EH (cell line): Measurements from ENCODE around the gene NCOR2.

Experiments used
- DNase-seq: peaks from one replicate; pipeline ENCODE4 v3.0.0-alpha.2; 2015; ENCODE audit warnings: low read depth

The NCOR2 gene

DNA sequence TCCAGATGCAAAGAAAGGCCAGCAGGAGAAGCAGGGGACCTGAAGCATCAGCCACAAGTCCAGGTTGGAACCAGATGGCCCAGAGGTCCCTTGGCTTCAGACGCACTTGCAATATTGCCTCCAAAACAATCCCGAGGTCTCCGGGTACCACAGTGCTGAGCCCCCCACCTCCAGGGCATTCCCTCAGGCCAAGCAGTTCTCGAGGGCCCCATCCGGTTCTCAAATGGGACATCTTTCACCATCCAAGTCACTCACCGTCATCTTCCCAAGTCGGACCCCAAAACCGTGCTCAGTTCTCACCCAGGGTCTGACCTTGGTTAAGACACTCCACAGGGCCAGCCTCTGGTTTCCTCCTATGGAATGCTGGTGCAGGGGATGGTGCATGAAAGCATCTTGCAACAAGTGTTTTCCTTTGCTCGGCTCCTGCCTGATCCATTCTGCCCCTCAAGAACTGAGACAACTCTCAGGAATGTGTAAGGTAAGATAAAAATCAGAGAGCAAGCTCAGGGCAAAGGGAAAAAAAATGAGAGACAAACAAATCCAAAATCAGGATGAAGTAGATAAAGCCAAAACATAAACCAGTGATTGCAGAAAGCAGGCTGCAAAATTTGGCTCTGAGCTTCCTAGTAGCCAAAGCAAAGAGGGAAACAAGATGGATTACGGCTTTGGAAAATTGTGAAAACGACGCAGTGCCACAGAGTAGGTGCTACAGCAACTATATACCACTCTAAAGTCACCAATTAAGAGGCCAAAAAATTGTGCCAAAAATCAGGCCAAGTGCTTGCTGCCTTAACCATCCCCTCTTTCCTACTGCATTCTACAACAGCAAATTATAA is 8.0 kb downstream of the NCOR2 start:
- DNase-seq, result peak; percentile 62

DNA sequence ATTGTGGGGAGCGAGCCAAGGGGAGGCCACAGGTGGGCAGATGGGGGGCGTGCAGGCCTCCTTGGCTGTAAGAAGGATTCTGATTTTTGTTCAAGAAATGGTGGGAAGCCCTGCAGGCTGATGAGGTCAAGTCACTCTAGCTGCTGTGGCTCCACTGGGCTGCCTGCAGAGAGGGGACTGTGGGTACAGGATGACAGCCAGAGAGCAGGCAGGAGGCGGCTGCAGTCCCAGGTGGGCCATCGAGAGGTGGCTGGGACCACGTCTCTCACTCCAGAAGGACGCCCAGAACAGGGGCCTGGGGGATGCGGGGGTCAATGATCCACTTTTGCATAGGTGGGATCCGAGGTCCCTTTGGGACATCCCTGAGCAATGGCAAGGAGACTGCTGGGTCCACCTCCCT is 9.1 kb downstream of the NCOR2 start:
- DNase-seq, result no peak

GRCh38 chr12:124557518-124558223 is 9.7 kb downstream of the NCOR2 start:
- no peak for DNase-seq

- no peak for DNase-seq
Measured at GRCh38 chr12:124556896-124557501, 10.4 kb downstream of the NCOR2 start.

- no peak for DNase-seq
Measured at GRCh38 chr12:124556074-124556466, 11.3 kb downstream of the NCOR2 start.

GRCh38 chr12:124555168-124556073 is 12.0 kb downstream of the NCOR2 start:
- DNase-seq, result no peak

DNA sequence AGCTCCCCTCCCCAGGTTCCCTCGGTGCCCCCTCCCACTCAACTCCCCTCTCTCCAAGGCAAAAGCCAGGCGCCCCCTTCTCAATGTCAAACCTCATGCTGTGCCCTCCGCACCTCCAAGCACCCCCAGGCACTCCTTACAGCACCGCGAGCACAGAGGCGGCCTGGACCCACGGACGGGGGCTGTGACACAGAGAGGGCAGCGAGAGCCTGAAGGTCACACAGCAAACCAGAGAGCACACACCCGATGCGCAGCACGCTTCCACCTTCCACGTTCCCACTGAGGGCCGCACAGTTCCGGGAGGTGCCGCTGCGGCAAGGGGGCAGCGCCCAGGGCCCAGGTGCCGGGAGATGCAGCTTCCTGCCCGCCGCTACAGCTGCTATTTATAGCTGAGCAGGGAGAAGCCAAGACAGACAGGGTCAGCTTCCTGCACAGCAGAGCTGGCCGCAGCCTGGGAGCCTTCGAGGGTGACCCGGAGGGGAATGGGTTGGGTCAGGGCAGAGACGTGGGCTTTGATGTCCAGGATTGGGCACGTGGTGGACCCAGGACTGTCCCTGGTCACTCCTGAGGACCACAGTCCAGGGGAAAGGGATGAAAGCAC is 12.9 kb downstream of the NCOR2 start:
- DNase-seq, result no peak

- no peak for DNase-seq
Measured at GRCh38 chr12:124553862-124554428, 13.5 kb downstream of the NCOR2 start.

DNA sequence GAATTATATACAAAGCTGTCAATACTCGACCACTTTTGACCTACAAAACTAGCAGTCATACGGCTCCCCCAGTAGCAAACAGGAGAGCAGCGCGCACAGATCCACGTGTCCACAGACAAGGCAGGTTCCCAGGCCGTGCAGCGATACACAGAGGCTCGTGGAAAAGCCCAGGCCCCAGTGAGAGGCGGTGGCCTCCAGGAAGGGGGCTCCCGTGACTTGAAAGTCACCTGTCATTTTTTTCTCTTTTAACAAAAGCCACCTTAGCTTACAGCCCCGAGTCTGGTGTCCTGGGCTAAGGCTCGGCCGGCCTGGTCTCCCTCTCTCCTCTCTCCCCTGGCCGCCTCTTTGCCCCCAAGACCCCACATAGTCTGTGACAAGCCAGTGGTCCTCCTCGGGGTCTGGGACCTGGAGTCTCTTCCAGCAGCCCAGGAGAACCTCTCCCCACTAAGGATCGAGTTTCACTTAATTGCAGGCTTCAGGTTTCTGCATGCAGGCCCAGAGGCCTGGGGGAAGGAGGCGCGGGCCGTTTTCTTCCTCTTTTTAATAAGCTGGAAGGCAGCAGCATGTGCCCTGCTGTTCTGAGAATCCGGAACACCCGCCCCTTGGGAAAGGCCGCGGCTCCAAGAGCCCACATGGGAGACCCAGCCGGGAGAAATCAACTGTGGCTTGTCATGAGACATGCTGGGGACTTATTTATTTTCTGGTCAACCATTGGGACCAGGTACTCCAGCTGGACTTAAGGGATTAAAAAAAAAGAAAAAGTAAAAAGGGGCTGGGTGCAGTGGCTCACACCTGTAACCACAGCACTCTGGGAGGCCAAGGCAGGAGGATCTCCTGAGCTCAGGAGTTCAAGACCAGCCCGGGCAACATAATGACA is 15.9 kb downstream of the NCOR2 start:
- DNase-seq, result peak; percentile 47

DNA sequence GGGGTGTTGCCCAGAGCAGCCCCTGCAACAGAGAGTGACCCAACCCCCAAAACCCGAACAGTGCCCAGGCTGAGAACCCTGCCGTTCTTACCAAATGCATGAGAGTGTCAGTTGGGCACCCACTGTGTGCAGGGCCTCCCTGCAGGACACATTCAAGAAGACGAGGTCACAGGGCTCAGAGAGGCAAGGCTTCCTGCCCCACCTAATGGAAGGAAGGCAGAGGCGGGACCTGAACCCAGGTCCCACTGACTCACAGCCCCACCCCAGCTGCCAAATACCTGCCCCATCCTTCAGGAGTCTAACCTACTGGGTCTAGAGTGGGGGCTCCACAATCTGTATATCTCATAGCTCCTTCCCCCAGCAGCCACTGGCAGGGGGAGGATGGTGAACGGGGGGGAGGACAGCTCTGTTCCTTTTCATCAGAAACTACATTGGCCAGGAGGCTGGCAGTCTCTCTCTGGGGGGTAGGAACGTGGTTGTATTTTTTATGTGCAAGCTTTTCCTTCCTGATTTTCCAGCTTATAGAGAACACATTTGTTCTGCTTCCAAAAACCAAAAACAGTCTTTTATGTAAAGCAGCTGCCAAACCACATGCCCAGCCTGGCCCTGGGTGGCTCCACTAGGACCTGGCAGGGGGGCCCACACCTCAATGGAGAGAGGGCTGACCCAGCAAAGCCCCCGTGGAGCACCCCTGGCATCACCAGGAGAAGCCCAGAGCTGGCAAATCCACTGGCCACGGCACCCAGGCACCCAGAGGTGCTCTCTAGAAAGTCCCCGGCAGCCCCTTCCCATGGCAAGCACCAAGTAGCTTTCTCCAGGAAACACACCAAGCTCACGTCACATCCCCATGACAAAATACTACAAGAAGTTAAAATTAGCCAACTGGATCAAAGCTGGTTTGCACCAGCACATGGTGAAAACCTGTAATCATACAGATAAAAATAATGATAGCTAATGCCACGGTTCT is 17.0 kb downstream of the NCOR2 start:
- peak; percentile 39 for DNase-seq

DNA sequence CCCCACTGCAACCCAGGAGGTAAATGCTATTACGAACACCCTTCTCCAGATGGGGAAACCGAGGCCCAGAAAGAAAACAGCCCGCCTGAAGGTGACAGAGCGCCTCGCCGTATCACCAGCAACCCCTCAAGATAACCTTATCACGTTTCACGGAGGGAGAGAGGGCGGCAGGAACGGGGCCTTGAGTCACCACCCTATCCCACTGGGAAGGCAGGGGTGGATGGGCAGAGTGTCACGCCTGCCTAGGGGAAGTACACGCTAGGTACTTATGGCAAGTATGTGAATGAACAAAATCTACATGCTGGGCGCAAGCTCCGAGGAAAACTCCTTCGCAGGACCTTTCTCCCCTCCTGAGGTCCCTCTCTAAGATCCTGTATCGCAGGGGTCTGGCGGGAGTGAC is 17.8 kb downstream of the NCOR2 start:
- DNase-seq, result no peak

GRCh38 chr12:124548854-124549378 is 18.5 kb downstream of the NCOR2 start:
- DNase-seq, result peak; percentile 49

DNA sequence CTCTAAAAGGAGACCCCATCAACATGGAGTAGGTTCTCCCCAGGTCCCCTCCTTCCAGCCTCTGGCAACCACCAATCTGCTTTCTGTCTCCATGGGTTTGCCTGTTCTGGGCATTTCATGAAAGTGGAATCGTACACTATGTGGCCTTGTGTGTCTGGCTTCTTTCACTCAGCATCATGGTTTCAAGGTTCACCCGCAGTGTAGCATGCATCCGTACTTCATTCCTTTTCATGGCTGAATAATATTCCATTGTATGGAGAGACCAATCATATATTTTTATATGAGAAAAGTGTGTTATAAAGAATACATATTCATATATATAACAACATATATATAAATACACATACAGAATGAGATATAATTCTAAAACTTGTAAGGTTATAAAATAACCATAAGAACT is 19.8 kb downstream of the NCOR2 start:
- no peak for DNase-seq

DNA sequence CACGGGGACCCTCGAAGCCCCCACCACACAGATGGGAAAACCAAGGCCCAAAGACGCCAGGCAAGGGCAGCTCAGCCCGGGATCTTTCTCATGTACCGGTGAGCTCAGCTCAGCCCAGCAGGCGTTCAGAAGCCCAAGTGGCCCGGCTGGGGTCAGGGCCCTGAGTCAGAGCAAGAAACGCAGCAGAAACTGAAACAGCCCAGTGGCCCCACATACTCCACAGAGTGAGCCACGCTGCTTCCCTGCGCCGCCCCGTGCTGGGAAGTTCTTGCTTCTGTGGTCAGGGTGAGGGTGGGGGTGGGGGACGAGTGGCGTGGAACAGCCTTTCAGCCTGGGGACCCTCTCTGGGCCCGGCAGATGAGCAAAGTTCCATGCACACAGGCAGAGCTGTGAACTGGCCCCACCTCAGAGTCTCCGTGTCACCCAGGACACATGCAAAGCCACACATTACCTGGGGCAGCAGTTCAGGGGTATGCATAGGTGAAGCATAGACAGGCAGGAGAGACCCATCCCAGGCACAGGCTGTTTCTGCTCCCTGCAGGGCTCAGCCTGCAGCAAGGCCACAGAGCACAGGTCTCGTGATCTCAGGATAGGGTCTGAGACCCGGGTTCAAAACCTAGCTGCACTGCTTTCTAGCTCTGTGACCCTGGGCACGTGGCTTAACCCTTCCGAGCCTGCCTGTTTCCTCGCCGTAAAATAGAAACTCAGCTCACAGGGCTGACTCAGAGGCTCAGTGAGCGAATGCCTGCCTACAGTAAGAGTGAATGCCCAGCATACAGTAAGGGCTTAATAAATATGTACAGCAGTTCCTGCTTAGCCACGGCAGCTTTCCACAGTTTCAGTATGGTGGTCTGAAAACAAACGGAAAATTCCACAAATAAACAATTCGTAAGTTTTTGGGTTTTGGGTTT is 21.6 kb downstream of the NCOR2 start:
- no peak for DNase-seq

DNA sequence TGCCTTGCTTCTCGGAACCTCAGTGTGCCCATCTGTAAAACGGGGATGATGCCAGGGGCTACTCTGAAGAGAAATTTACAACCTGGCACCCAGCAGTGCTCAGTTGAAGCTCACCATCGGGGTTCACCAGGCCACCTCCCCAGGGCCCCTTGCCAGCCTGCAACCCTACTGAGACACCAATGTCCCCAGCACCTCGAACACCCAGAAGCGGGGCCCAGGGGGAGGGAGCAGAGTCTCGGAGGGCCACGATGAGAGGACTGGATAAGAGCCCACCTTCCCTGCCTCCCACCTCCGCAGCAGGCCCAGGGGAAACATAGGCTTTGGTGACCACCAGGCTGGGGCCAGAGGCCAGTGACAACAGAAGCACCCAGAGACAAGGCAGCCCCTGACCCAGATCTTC is 22.4 kb downstream of the NCOR2 start:
- DNase-seq, result no peak

GRCh38 chr12:124544311-124544970 is 23.0 kb downstream of the NCOR2 start:
- no peak for DNase-seq
